A673 (cell line): ENCODE measurements around the gene PRC1.

ENCODE experiments used
- EZH2 ChIP-seq: fragments of 200-600 bp; sonication (generic); IDR thresholded peaks from 2 replicates; pipeline ENCODE4 v1.6.1; 2017; ENCODE audit warnings: borderline replicate concordance, low read depth, mild to moderate bottlenecking, mixed read lengths, antibody characterized with exemption, low read length; ENCODE audit not compliant: poor library complexity, severe bottlenecking
- TF ChIP-seq, protein P1 (sequence below): fragments of 300-800, 200-600 bp; sonication (generic); conservative IDR thresholded peaks from 2 replicates; pipeline ENCODE4 v1.5.1; 2017; ENCODE audit warnings: low read depth, mild to moderate bottlenecking, antibody characterized with exemption, low read length, moderate library complexity, mixed read lengths

DNA sequence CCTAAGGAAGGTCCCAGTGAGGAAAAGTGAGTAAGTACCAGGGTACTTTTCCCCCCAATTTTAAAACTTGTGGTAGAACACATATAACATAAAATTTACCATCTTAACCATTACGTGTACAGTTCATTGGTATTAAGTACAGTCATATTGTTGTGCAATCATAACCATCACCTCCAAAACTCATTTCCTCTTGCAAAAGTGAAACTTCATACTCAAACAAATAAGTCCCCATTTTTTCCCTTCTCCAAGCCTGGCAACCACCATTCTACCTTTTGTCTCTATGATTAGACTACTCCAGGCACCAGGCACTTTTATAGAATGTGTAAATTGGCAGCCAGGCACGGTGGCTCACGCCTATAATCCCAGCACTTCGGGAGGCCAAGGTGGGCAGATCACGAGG, 12.2 kb downstream of the PRC1 start:
- TF ChIP-seq, protein P1, sequence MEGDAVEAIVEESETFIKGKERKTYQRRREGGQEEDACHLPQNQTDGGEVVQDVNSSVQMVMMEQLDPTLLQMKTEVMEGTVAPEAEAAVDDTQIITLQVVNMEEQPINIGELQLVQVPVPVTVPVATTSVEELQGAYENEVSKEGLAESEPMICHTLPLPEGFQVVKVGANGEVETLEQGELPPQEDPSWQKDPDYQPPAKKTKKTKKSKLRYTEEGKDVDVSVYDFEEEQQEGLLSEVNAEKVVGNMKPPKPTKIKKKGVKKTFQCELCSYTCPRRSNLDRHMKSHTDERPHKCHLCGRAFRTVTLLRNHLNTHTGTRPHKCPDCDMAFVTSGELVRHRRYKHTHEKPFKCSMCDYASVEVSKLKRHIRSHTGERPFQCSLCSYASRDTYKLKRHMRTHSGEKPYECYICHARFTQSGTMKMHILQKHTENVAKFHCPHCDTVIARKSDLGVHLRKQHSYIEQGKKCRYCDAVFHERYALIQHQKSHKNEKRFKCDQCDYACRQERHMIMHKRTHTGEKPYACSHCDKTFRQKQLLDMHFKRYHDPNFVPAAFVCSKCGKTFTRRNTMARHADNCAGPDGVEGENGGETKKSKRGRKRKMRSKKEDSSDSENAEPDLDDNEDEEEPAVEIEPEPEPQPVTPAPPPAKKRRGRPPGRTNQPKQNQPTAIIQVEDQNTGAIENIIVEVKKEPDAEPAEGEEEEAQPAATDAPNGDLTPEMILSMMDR: no peak
- no peak for TF ChIP-seq EZH2
